CD4-positive, alpha-beta T cell treated with Interleukin-6 for 4 hours (primary cell): ENCODE measurements around the gene PSMB11.
A peak's percentile ranks its signal among the peaks of the same experiment; 100 is the strongest.
"Not testable (repeated sequence)": the region's sequence is repeated elsewhere in the genome, so short reads cannot be mapped to it uniquely, and the experiment has no call there.

ENCODE experiments used
- DNase-seq: peaks from one replicate; pipeline ENCODE4 v3.0.0-alpha.2; 2020; ENCODE audit warnings: mixed read lengths

Gene PSMB11

GRCh38 chr14:23042162-23042965, at the start of gene PSMB11:
Gene PSMB11 (plus strand): TSS chr14:23042212. CDS start chr14:23042226, 14 bp downstream.
- DNase-seq: no peak

- DNase-seq: no peak
Measured at GRCh38 chr14:22993517-22993916, 48.5 kb upstream of the PSMB11 start.

GRCh38 chr14:22994762-22995275, 47.2 kb upstream of the PSMB11 start:
- peak; percentile 61 for DNase-seq

GRCh38 chr14:22995889-22996625, 46.0 kb upstream of the PSMB11 start:
- no peak for DNase-seq

- no peak for DNase-seq
Measured at GRCh38 chr14:22996768-22997654, 45.0 kb upstream of the PSMB11 start.

- DNase-seq: no peak
Measured at GRCh38 chr14:22997676-22998323, 44.2 kb upstream of the PSMB11 start.

- no peak for DNase-seq
Measured at GRCh38 chr14:22998329-22999012, 43.5 kb upstream of the PSMB11 start.

- DNase-seq: no peak
Measured at GRCh38 chr14:23000860-23001259, 41.2 kb upstream of the PSMB11 start.

- DNase-seq: no peak
Measured at GRCh38 chr14:23002592-23002991, 39.4 kb upstream of the PSMB11 start.

- not testable (repeated sequence) for DNase-seq
Measured at GRCh38 chr14:23004274-23004673, 37.7 kb upstream of the PSMB11 start.

- no peak for DNase-seq
Measured at GRCh38 chr14:23005451-23006187, 36.4 kb upstream of the PSMB11 start.

GRCh38 chr14:23006188-23006534, 35.9 kb upstream of the PSMB11 start:
- no peak for DNase-seq

GRCh38 chr14:23006544-23007419, 35.2 kb upstream of the PSMB11 start:
- DNase-seq: peak; percentile 98

GRCh38 chr14:23008831-23009230, 33.2 kb upstream of the PSMB11 start:
- DNase-seq: no peak

GRCh38 chr14:23009483-23009938, 32.5 kb upstream of the PSMB11 start:
- no peak for DNase-seq

- DNase-seq: peak; percentile 88
Measured at GRCh38 chr14:23009939-23010726, 31.9 kb upstream of the PSMB11 start, which contains the start of gene C14orf93. Gene C14orf93 (minus strand): TSS chr14:23010143. CDS start chr14:22999023, 11,120 bp downstream.

GRCh38 chr14:23013054-23013748, 28.8 kb upstream of the PSMB11 start:
- no peak for DNase-seq

GRCh38 chr14:23013749-23014054, 28.3 kb upstream of the PSMB11 start:
- not testable (repeated sequence) for DNase-seq
